ENCODE data around the gene EIF5AL1. TPM values are rescaled to one million over a fixed set of nuclear protein-coding genes. Genes with fewer than 3 reads are reported as not detected.

The EIF5AL1 gene
- total RNA-seq, 2 experiments from 2014 or later: 1.0 to 1.1 TPM

GRCh38 chr10:79482304-79482703 is 30.0 kb upstream of the EIF5AL1 start:
- ATAC-seq (no peak), DNase-seq (no peak)
- Mint-ChIP-seq H3K9me3 (no peaks in the 10 kb centered on the region), H3K27ac (no peak overlapping the region), H3K36me3 (ENCODE audit: low read depth) (no peaks in the 10 kb centered on the region), H3K4me3 (no peak overlapping the region), H3K4me1 (ENCODE audit: low read depth) (no peaks in the 10 kb centered on the region), H3K27me3 (peaks cover 4% of the 10 kb centered on the region)
- intact Hi-C loops (cut with micrococcal nuclease): no loop called here
- CTCF ChIA-PET: interaction anchor here (0.9 to 3.6 kb wide), 3 partner anchors 14 to 82 kb away, joined by 3 to 24 read pairs (median 4); no protein-coding TSS in a partner anchor
- TF ChIP-seq CTCF (IDR thresholded peaks at IDR 0.05): no peak
- POLR2A ChIA-PET: no interaction called here

GRCh38 chr10:79482741-79483140 is 29.6 kb upstream of the EIF5AL1 start:
- Mint-ChIP-seq H3K4me1 (ENCODE audit: low read depth) (no peaks in the 10 kb centered on the region), H3K9me3 (no peaks in the 10 kb centered on the region), H3K27me3 (no peaks in the 10 kb centered on the region), H3K27ac (no peak overlapping the region), H3K36me3 (ENCODE audit: low read depth) (no peaks in the 10 kb centered on the region), H3K4me3 (no peak overlapping the region)
- intact Hi-C loops (cut with micrococcal nuclease): no loop called here
- DNase-seq (no peak), ATAC-seq (no peak)
- CTCF ChIA-PET: interaction anchor here (0.9 to 3.6 kb wide), 3 partner anchors 14 to 83 kb away, joined by 3 to 24 read pairs (median 4); no protein-coding TSS in a partner anchor
- no peak for TF ChIP-seq CTCF (IDR thresholded peaks at IDR 0.05)
- POLR2A ChIA-PET: interaction anchor here (0.6 kb wide), 1 partner anchor 84 kb away, joined by 4 read pairs; no protein-coding TSS in a partner anchor

GRCh38 chr10:79483299-79483698 is 29.0 kb upstream of the EIF5AL1 start:
- ChIA-PET CTCF (interaction anchor here (3.6 kb wide), 1 partner anchor 15 kb away, joined by 24 read pairs; no protein-coding TSS in a partner anchor), POLR2A (interaction anchor here (0.6 kb wide), 1 partner anchor 84 kb away, joined by 4 read pairs; no protein-coding TSS in a partner anchor)
- no peaks in the 10 kb centered on the region for H3K9me3 Mint-ChIP-seq
- intact Hi-C loops (cut with micrococcal nuclease): no loop called here
- H3K4me3 Mint-ChIP-seq: no peak overlapping the region
- DNase-seq: no peak
- no peaks in the 10 kb centered on the region for H3K27me3 Mint-ChIP-seq
- no peaks in the 10 kb centered on the region for H3K36me3 Mint-ChIP-seq (ENCODE audit: low read depth)
- no peak for TF ChIP-seq CTCF (IDR thresholded peaks at IDR 0.05)
- no peaks in the 10 kb centered on the region for H3K4me1 Mint-ChIP-seq (ENCODE audit: low read depth)
- ATAC-seq: no peak
- no peak overlapping the region for H3K27ac Mint-ChIP-seq

GRCh38 chr10:79483948-79484347 is 28.4 kb upstream of the EIF5AL1 start:
- Mint-ChIP-seq H3K9me3 (no peaks in the 10 kb centered on the region), H3K4me1 (ENCODE audit: low read depth) (no peaks in the 10 kb centered on the region), H3K4me3 (no peak overlapping the region), H3K36me3 (ENCODE audit: low read depth) (no peaks in the 10 kb centered on the region), H3K27me3 (no peaks in the 10 kb centered on the region), H3K27ac (no peak overlapping the region)
- POLR2A ChIA-PET: no interaction called here
- ATAC-seq (no peak), DNase-seq (no peak)
- intact Hi-C loops (cut with micrococcal nuclease): no loop called here
- CTCF ChIA-PET: interaction anchor here (3.6 kb wide), 1 partner anchor 84 kb away, joined by 11 read pairs; no protein-coding TSS in a partner anchor
- no peak for TF ChIP-seq CTCF (IDR thresholded peaks at IDR 0.05)

GRCh38 chr10:79484476-79484875 is 27.9 kb upstream of the EIF5AL1 start:
- ATAC-seq (no peak), DNase-seq (no peak)
- Mint-ChIP-seq H3K27ac (no peak overlapping the region), H3K4me1 (ENCODE audit: low read depth) (no peaks in the 10 kb centered on the region), H3K9me3 (no peaks in the 10 kb centered on the region), H3K4me3 (no peak overlapping the region), H3K27me3 (no peaks in the 10 kb centered on the region), H3K36me3 (ENCODE audit: low read depth) (no peaks in the 10 kb centered on the region)
- POLR2A ChIA-PET: no interaction called here
- CTCF ChIA-PET: interaction anchor here (3.6 kb wide), 1 partner anchor 85 kb away, joined by 11 read pairs; no protein-coding TSS in a partner anchor
- TF ChIP-seq CTCF (IDR thresholded peaks at IDR 0.05): no peak
- intact Hi-C loops (cut with micrococcal nuclease): no loop called here
